K562 (cell line): ENCODE measurements around the gene ISG20L2. TPM values are rescaled to one million over a fixed set of nuclear protein-coding genes. Genes with fewer than 3 reads are reported as not detected.
A peak's percentile ranks its signal among the peaks of the same experiment; 100 is the strongest.

Source experiments
- CEBPZ ChIP-seq: fragments of 150-350 bp; IDR thresholded peaks from 2 replicates; pipeline ENCODE4 v1.6.1; 2014; ENCODE audit warnings: low read depth, mild to moderate bottlenecking, low read length, borderline replicate concordance
- CTBP1 ChIP-seq: fragments of 450-650 bp; IDR thresholded peaks from 2 replicates; pipeline ENCODE4 v1.6.1; 2016; ENCODE audit warnings: borderline replicate concordance
- ESRRB ChIP-seq: fragments of 250-450 bp; sonication (Bioruptor Pico); IDR thresholded peaks from 2 replicates; pipeline ENCODE4 v1.5.0; 2020; ENCODE audit warnings: mild to moderate bottlenecking, moderate library complexity, borderline replicate concordance
- HDAC6 ChIP-seq: IDR thresholded peaks from 2 replicates; pipeline ENCODE4 v1.6.1; 2012; ENCODE audit warnings: low read depth, mild to moderate bottlenecking, control low read depth, inconsistent platforms, low read length, moderate library complexity
- HNRNPH1 ChIP-seq: fragments of 200-400 bp; formaldehyde crosslinking; optimal IDR thresholded peaks from 2 replicates; pipeline ENCODE3; 2017; ENCODE audit warnings: low read depth, mild to moderate bottlenecking, low read length, moderate library complexity
- MAZ ChIP-seq, 2 experiments: fragments of 450-650 bp in 1 of 2; sonication (generic) in 1 of 2; formaldehyde crosslinking; IDR thresholded peaks in 1 of 2; conservative IDR thresholded peaks in 1 of 2; 2 replicates each; pipeline versions ENCODE4 v1.4.0 to v1.5.0; 2020; ENCODE audit warnings: mild to moderate bottlenecking in 1 of 2, missing genetic modification reagents in 1 of 2
- MED1 ChIP-seq: sonication (generic); formaldehyde crosslinking; IDR thresholded peaks from 2 replicates; pipeline ENCODE4 v1.8.1; 2023; ENCODE audit warnings: missing genetic modification reagents, borderline replicate concordance
- POLR3A ChIP-seq: IDR thresholded peaks from 2 replicates; pipeline ENCODE4 v1.6.1; 2011; ENCODE audit warnings: borderline replicate concordance, mild to moderate bottlenecking, moderate library complexity; ENCODE audit not compliant: insufficient read length, insufficient read depth; ENCODE audit errors: extremely low read depth
- SMARCA5 ChIP-seq: fragments of 450-650 bp; IDR thresholded peaks from 2 replicates; pipeline ENCODE4 v1.6.1; 2016
- ZBTB40 ChIP-seq, 2 experiments: fragments of 450-650 bp in 1 of 2; sonication (generic) in 1 of 2; formaldehyde crosslinking in 1 of 2; IDR thresholded peaks; 2 replicates each; pipeline versions ENCODE4 v1.7.1 to v1.9.0; 2016 to 2022; ENCODE audit warnings: inconsistent platforms in 1 of 2, mild to moderate bottlenecking in 1 of 2, missing genetic modification reagents in 1 of 2
- ZNF639 ChIP-seq, 2 experiments: fragments of 200-800 bp in 1 of 2; sonication (Bioruptor generic) in 1 of 2; sonication (generic) in 1 of 2; formaldehyde crosslinking in 1 of 2; IDR thresholded peaks in 1 of 2; conservative IDR thresholded peaks in 1 of 2; 2 replicates each; pipeline versions ENCODE4 v1.5.0 to v1.6.1; 2016 to 2020; ENCODE audit warnings: missing compliant biosample characterization in 1 of 2, missing genetic modification characterization in 1 of 2, missing genetic modification reagents in 1 of 2
- polyA plus RNA-seq, 8 experiments: library from polyadenylated mRNA; depleted of rRNA in 4 of 8; stranded (reverse) in 5 of 8; unstranded in 3 of 8; fragments of >200 nt; fragmentation: Nextera tagmentation in 2 of 8; fragmentation: Illumina TruSeq in 1 of 8; extraction: Ambion mirVana in 2 of 8; extraction: Trizol in 1 of 8; gene quantifications; 2 replicates each; pipeline versions ENCODE4 v1.2.1 to v1.2.3, GENCODE V29; 2011 to 2014; ENCODE audit warnings: inconsistent platforms in 1 of 8, missing spikeins in 1 of 8
- total RNA-seq, 7 experiments: library from RNA; depleted of rRNA in 6 of 7; stranded (reverse); fragments of >200 nt in 6 of 7; fragmentation: Illumina TruSeq in 2 of 7; extraction: Trizol in 2 of 7; gene quantifications; 2 replicates each; pipeline versions ENCODE4 v1.2.1 to v1.2.3, GENCODE V29; 2011 to 2021; ENCODE audit warnings: low replicate concordance in 1 of 7

Gene ISG20L2
- total and polyA plus RNA-seq, 9 of the 15 experiments (the other 6 are each of a cell fraction or from before 2014, with no cell fraction given) = 21.3 to 130 (median 50.3) TPM

- TF ChIP-seq ZBTB40 (IDR thresholded peaks at IDR 0.05) = peak; percentile 50; the same call in 1 of the 2 replicates
- no peak for TF ChIP-seq ZBTB40 (CRISPR knock-in tag; IDR thresholded peaks at IDR 0.05)
- TF ChIP-seq MAZ (CRISPR knock-in tag; conservative IDR thresholded peaks at IDR 0.05 in 1 of 2, IDR thresholded peaks at IDR 0.05 in 1 of 2) = peak; percentile 97 to 100
- TF ChIP-seq ZNF639 (CRISPR knock-in tag; conservative IDR thresholded peaks at IDR 0.05 in 1 of 2, IDR thresholded peaks at IDR 0.05 in 1 of 2) = peak in 1 of 2 experiments; percentile 18; a peak in 2 of 4 replicates
- TF ChIP-seq HDAC6 = no peak
- TF ChIP-seq POLR3A = no peak
- 0 out of 2 replicates have a peak, but pooled peaks have one; percentile 11 for TF ChIP-seq CEBPZ
- no peak for TF ChIP-seq HNRNPH1
- no peak for TF ChIP-seq MED1 (CRISPR knock-in tag)
- peak; percentile 91 for TF ChIP-seq CTBP1
- TF ChIP-seq SMARCA5 = no peak
- TF ChIP-seq ESRRB (CRISPR knock-in tag) = no peak
Measured at GRCh38 chr1:156751757-156752481, 23.4 kb upstream of the ISG20L2 start (continued).
